Neutrophil (primary cell): ENCODE data around the gene TBC1D4.

ENCODE experiments used
- H3K27ac ChIP-seq: fragments of 200-600 bp; sonication (generic); 2 replicates; pipeline ENCODE4 v1.5.1; 2016; ENCODE audit warnings: mild to moderate bottlenecking, moderate library complexity
- H3K27me3 ChIP-seq: fragments of 200-600 bp; sonication (generic); 2 replicates; pipeline ENCODE4 v1.6.0; 2016; ENCODE audit warnings: mild to moderate bottlenecking
- H3K36me3 ChIP-seq: fragments of 200-600 bp; sonication (generic); 2 replicates; pipeline ENCODE4 v1.5.1; 2017
- H3K4me1 ChIP-seq, 2 experiments: fragments of 200-600 bp in 1 of 2; sonication (generic) in 1 of 2; 1 replicate in 1 of 2; 2 replicates in 1 of 2; pipeline versions ENCODE4 v1.5.1 to v1.6.1; 2013 to 2016; ENCODE audit warnings: low read depth in 1 of 2, low read length in 1 of 2, mild to moderate bottlenecking in 1 of 2, moderate library complexity in 1 of 2; ENCODE audit not compliant: control insufficient read depth in 1 of 2, insufficient read depth in 1 of 2
- H3K4me3 ChIP-seq, 2 experiments: fragments of 200-600 bp in 1 of 2; sonication (generic) in 1 of 2; 1 replicate in 1 of 2; 2 replicates in 1 of 2; pipeline ENCODE4 v1.5.1; 2013 to 2016; ENCODE audit warnings: low read depth in 1 of 2, low read length in 1 of 2, mild to moderate bottlenecking in 1 of 2, moderate library complexity in 1 of 2
- H3K9me3 ChIP-seq: fragments of 200-600 bp; sonication (generic); 2 replicates; pipeline ENCODE4 v1.5.1; 2016
- TF ChIP-seq, protein P1 (sequence below): fragments of 200-600 bp; sonication (generic); IDR thresholded peaks from 2 replicates; pipeline ENCODE4 v1.5.1; 2016; ENCODE audit warnings: antibody characterized with exemption

TBC1D4 gene

DNA sequence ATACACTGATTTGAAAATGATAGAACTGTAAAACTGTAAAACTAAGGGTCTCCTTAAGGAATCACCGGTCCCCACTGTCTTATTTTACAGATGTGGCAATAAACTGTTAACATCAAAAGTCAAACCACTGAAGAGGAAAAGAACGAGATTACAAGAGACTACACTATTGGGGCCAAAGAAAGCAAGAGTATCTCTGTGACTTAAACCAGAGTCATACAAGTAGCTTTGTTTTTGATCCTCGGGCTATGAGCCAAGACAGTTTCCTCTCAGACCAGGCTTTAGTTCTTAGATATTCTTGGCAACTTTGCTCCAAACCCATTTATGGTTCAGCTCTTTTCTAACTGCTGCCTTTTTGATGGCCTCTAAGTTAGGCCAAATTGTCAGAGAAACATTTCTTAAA is 113.8 kb downstream of the TBC1D4 start:
- no peaks in the 10 kb centered on the region for H3K36me3 ChIP-seq
- no peaks in the 10 kb centered on the region for H3K4me1 ChIP-seq
- H3K27ac ChIP-seq: no peak overlapping the region
- TF ChIP-seq, protein P1, sequence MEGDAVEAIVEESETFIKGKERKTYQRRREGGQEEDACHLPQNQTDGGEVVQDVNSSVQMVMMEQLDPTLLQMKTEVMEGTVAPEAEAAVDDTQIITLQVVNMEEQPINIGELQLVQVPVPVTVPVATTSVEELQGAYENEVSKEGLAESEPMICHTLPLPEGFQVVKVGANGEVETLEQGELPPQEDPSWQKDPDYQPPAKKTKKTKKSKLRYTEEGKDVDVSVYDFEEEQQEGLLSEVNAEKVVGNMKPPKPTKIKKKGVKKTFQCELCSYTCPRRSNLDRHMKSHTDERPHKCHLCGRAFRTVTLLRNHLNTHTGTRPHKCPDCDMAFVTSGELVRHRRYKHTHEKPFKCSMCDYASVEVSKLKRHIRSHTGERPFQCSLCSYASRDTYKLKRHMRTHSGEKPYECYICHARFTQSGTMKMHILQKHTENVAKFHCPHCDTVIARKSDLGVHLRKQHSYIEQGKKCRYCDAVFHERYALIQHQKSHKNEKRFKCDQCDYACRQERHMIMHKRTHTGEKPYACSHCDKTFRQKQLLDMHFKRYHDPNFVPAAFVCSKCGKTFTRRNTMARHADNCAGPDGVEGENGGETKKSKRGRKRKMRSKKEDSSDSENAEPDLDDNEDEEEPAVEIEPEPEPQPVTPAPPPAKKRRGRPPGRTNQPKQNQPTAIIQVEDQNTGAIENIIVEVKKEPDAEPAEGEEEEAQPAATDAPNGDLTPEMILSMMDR: no peak
- no peak overlapping the region for H3K4me3 ChIP-seq
- H3K9me3 ChIP-seq: no peaks in the 10 kb centered on the region
- H3K27me3 ChIP-seq: peaks cover 15% of the 10 kb centered on the region

DNA sequence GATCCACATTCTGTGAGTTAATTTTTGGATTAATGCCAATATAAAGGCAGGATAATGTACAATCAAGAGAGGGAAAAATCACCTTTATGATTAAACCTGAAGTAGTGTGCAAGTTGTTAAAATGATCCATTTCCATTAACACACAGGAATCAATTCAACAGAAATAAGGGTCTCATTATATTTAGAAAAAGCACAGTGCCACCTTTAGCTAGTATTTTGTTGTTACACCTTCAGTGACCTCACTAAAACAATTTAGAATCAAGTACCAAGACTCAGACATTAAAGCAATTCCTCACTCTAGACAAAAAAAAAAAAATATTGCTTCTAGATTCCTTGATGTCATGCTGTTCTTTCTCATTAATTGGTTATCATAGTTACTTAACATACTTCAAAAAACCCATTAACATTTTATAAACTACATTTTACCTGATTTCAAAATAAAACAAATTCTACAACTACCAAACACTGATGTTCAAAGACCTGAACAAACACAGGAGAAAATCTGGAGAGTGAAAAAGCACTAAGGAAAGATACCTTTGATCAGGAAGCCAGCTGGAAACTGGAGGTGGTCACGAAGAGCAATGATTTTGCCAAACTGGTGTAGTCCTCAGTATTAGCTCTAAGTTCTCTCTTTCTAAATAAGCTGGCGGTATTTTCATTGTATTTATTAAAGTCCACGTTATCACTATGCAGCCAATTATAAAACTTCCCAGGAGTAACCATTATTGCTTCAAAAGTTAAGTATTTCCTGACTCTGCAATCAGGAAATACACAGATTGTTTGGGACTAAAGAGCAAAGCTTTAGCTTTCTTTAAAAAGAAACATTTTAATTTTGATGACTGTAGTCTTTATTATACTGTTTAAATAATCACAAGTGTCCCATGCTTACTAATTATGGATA is 115.3 kb downstream of the TBC1D4 start:
- peaks cover 15% of the 10 kb centered on the region for H3K27me3 ChIP-seq
- no peaks in the 10 kb centered on the region for H3K9me3 ChIP-seq
- H3K27ac ChIP-seq: no peak overlapping the region
- TF ChIP-seq, protein P1: no peak
- H3K36me3 ChIP-seq: no peaks in the 10 kb centered on the region
- no peak overlapping the region for H3K4me3 ChIP-seq
- H3K4me1 ChIP-seq: no peaks in the 10 kb centered on the region

DNA sequence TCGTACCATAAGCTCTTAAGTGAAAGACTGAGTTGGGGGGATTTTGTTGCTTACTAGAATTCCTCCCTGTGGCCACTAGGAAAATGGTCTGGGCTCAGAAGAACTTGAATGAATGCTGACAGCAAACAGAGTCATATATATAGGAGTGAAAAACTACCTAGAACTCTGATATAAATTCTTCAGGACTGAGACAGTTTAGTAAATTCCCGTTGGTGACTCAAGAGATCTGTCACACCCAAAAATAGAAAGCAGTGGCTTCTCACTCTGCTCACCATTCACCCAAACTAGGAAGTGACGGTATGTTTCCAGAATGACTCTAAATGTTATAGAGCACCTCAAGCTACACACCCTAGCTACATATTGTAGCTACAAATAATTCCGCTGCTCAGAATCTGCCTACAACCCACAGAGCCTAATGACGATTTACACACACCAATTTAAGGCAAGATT is 116.2 kb downstream of the TBC1D4 start:
- H3K27me3 ChIP-seq: peaks cover 15% of the 10 kb centered on the region
- TF ChIP-seq, protein P1: no peak
- no peak overlapping the region for H3K4me3 ChIP-seq

DNA sequence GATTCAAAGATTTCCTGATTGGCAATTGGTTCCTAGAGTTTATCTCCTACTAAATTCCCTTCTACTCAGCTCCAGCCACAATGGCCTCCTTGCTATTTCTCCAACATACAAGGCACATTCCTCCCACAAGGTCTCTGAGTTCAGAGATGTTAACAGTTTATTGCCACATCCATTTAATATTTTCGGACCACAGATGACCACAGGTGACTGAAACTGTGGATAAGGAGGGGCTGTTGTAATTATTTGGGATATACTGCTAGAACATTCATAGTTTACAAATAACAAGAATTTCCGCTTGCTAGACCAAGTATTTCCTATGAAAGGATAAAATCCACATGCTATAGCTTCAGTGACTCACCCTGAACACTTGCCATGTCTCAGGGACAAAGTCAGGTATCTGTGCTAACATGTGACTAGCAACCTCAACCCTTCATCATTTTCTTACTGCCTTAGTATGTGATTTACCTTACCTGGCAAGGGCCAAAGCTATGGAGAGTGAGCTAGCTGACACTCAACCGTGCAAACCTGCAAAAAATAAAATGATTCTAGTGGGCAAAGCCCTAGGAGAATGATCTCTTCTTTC is 117.7 kb downstream of the TBC1D4 start:
- TF ChIP-seq, protein P1: no peak
- no peaks in the 10 kb centered on the region for H3K4me1 ChIP-seq
- H3K27ac ChIP-seq: no peak overlapping the region

More for the DNA sequence above, 116.2 kb downstream of the TBC1D4 start:
- Histone ChIP-seq H3K27ac (no peak overlapping the region), H3K36me3 (no peaks in the 10 kb centered on the region), H3K9me3 (no peaks in the 10 kb centered on the region), H3K4me1 (no peaks in the 10 kb centered on the region)

DNA sequence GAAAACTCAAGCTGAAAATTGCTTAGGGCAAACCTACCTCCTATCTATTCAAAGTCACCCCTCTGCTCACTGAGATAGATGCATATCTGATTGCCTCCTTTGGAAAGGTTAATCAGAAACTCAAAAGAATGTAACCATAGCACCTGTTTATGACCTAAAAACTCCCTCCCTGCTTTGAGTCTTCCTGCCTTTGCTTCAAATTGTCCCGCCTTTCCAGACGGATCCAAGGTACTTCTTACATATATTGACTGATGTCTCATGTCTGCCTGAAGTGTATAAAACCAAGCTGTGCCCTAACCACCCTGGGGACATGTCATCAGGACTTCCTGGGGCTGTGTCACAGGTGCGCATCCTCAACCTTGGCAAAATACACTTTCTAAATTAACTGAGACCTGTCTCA is 118.6 kb downstream of the TBC1D4 start:
- Histone ChIP-seq H3K4me1 (no peaks in the 10 kb centered on the region), H3K9me3 (no peaks in the 10 kb centered on the region), H3K4me3 (no peak overlapping the region), H3K36me3 (no peaks in the 10 kb centered on the region), H3K27ac (no peak overlapping the region), H3K27me3 (peaks cover 13% of the 10 kb centered on the region)
- TF ChIP-seq, protein P1: no peak

More for the DNA sequence above, 117.7 kb downstream of the TBC1D4 start:
- Histone ChIP-seq H3K36me3 (no peaks in the 10 kb centered on the region), H3K4me3 (no peak overlapping the region), H3K27me3 (peaks cover 15% of the 10 kb centered on the region), H3K9me3 (no peaks in the 10 kb centered on the region)
